ENCODE measurements around the gene TMEM260.

GRCh38 chr14:56647493-56647892, 67.9 kb downstream of the TMEM260 start:
- no peak for TF ChIP-seq CTCF (IDR thresholded peaks at IDR 0.05)
- no peak for TF ChIP-seq ZFX (IDR thresholded peaks at IDR 0.05; ENCODE audit: borderline replicate concordance)

Measured in 22Rv1 (cell line).